Thyroid gland (tissue), 4 donors: ENCODE data around the gene ZDHHC9. TPM values are rescaled to one million over a fixed set of nuclear protein-coding genes. Genes with fewer than 3 reads are reported as not detected.
A peak's percentile ranks its signal among the peaks of the same experiment; 100 is the strongest.
"Not testable (repeated sequence)": the region's sequence is repeated elsewhere in the genome, so short reads cannot be mapped to it uniquely, and the experiment has no call there.

Experiments
- DNase-seq, 2 donors: peaks; one replicate each; pipeline ENCODE4 v3.0.0-alpha.2; 2019
- H3K27ac ChIP-seq, 3 donors: fragments of 200-600 bp; sonication (generic); 1 replicate in 2 of 3; 2 replicates in 1 of 3; pipeline ENCODE4 v1.5.1; 2016 to 2019; ENCODE audit warnings: mild to moderate bottlenecking in 1 of 3, moderate library complexity in 1 of 3
- H3K27me3 ChIP-seq: fragments of 200-600 bp; sonication (generic); one replicate; pipeline ENCODE4 v1.5.1; 2019
- H3K36me3 ChIP-seq, 2 donors: fragments of 200-600 bp; sonication (generic); one replicate each; pipeline ENCODE4 v1.5.1; 2016 to 2019
- H3K4me1 ChIP-seq, 2 donors: fragments of 200-600 bp; sonication (generic); one replicate each; pipeline ENCODE4 v1.5.1; 2017 to 2019
- H3K4me3 ChIP-seq, 3 donors: fragments of 200-600 bp; sonication (generic); replicated peaks in 1 of 3; 1 replicate in 2 of 3; 2 replicates in 1 of 3; pipeline ENCODE4 v1.5.1; 2016; ENCODE audit warnings: mild to moderate bottlenecking in 1 of 3
- H3K9me3 ChIP-seq: fragments of 200-600 bp; sonication (generic); one replicate; pipeline ENCODE4 v1.5.1; 2017
- POLR2A ChIP-seq, 2 donors: fragments of 450-650 bp; IDR thresholded peaks; one replicate each; pipeline ENCODE4 v1.6.1; 2017; ENCODE audit warnings: antibody characterized with exemption in 2 of 2, mild to moderate bottlenecking in 2 of 2, moderate library complexity in 1 of 2
- WGBS, 2 donors: methylation state at CpG; one replicate each; pipeline ENCODE4 v1.1.5; 2017; 5-methylcytosine and 5-hydroxymethylcytosine counted together
- intact Hi-C: fragments of 100-400 bp; cut with DNase I; formaldehyde crosslinking; loops from one replicate; pipeline ENCODE4 v1.15.1; 2023
- total RNA-seq, 4 donors: library from RNA; depleted of rRNA; stranded (reverse); fragments of >200 nt; gene quantifications; one replicate each; pipeline ENCODE4 v1.2.3, GENCODE V29; 2016
- TF ChIP-seq, protein P1 (sequence below), 6 experiments: fragments of 200-600 bp in 3 of 6; fragments of 450-650 bp in 3 of 6; sonication (generic) in 3 of 6; IDR thresholded peaks; one replicate each; pipeline ENCODE4 v1.5.1; 2016 to 2019; ENCODE audit warnings: antibody characterized with exemption in 6 of 6, mild to moderate bottlenecking in 2 of 6, inconsistent platforms in 1 of 6, moderate library complexity in 1 of 6

Gene ZDHHC9
- total RNA-seq, 4 donors from 2014 or later = 19.7 to 35.6 (median 25.3) TPM

DNA sequence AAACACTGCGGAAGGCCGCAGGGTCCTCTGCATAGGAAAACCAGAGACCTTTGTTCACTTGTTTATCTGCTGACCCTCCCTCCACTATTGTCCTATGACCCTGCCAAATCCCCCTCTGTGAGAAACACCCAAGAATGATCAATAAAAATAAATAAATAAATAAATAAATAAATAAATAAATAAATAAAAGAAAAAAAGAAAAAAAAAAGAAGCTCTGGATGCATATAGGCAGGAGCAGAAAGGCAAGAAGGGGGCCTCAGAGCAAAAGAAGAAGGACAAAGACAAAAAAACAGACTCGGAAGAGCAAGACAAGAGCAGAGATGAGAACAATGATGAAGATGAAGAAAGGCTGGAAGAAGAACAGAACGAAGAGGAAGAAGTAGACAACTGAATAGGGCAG, 8.1 kb upstream of the ZDHHC9 start:
- 88 to 91% methylated on average over 2 of the region's 4 CpGs for WGBS, 2 donors
- H3K36me3 ChIP-seq, H3K9me3 ChIP-seq, DNase-seq, H3K27me3 ChIP-seq, H3K4me1 ChIP-seq, intact Hi-C loops, H3K4me3 ChIP-seq, H3K27ac ChIP-seq: not testable (repeated sequence)

DNA sequence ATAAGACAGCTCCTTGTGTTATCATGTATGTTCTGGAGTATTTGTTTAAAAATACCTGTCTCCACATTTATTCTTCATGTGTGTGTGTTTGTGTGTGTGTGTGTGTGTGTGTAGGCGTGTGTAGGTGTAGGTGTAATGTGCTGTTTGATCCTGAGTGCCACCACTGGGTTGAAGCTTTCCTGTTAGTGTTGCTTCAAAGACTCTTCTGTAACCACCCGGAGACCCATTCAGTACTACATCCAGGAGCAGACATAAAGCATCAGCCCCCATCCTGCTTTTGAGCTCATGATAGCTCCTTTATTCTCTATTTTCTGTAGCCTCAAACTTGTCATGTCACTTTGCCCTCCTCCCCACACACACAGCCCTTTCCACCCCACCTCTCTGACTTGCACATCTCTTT, 3.0 kb upstream of the ZDHHC9 start:
- H3K27me3 ChIP-seq = no peaks in the 10 kb centered on the region
- no peaks in the 10 kb centered on the region for H3K4me1 ChIP-seq
- intact Hi-C loops = no loop called here
- H3K4me3 ChIP-seq = no peak overlapping the region
- no peak for TF ChIP-seq POLR2A (IDR thresholded peaks at IDR 0.05)
- TF ChIP-seq, protein P1, sequence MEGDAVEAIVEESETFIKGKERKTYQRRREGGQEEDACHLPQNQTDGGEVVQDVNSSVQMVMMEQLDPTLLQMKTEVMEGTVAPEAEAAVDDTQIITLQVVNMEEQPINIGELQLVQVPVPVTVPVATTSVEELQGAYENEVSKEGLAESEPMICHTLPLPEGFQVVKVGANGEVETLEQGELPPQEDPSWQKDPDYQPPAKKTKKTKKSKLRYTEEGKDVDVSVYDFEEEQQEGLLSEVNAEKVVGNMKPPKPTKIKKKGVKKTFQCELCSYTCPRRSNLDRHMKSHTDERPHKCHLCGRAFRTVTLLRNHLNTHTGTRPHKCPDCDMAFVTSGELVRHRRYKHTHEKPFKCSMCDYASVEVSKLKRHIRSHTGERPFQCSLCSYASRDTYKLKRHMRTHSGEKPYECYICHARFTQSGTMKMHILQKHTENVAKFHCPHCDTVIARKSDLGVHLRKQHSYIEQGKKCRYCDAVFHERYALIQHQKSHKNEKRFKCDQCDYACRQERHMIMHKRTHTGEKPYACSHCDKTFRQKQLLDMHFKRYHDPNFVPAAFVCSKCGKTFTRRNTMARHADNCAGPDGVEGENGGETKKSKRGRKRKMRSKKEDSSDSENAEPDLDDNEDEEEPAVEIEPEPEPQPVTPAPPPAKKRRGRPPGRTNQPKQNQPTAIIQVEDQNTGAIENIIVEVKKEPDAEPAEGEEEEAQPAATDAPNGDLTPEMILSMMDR (IDR thresholded peaks at IDR 0.05) = no peak
- no peak overlapping the region for H3K27ac ChIP-seq
- DNase-seq = no peak
- H3K36me3 ChIP-seq = no peaks in the 10 kb centered on the region
- H3K9me3 ChIP-seq = no peaks in the 10 kb centered on the region
- 75 to 82% methylated on average over 2 of the region's 2 CpGs for WGBS, 2 donors

DNA sequence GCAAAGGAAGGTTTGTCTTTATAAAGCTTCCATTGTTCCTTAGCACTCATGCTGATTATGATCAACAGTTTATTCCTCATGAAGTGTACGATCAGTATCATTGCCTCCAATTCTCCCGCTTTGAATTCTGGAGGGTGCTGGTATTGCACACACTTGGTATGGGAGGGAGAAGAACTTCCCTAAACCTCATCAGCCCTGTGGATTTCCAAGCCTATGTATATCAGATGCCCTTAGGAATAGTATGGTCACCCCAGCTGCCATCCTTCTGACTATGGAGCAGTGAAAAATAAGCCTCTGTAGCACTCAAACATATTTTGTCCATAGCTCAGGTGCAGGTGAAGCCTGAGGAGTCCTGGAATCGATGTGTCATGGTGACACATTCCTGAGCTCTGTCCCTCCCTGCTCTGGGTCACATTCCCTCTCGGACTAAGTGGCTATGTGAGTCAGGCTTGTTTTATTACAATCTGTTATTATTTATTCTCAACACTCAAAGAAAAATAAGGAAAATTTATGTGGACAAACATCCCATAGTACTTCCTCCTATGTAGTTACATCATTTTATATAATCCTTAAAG, 2.0 kb upstream of the ZDHHC9 start:
- 65 to 83% methylated on average over 4 of the region's 4 CpGs for WGBS, 2 donors
- Histone ChIP-seq H3K27ac (no peak overlapping the region), H3K4me1 (no peaks in the 10 kb centered on the region), H3K27me3 (no peaks in the 10 kb centered on the region), H3K36me3 (no peaks in the 10 kb centered on the region), H3K4me3 (no peak overlapping the region), H3K9me3 (no peaks in the 10 kb centered on the region)
- intact Hi-C loops = no loop called here
- no peak for DNase-seq
- TF ChIP-seq, protein P1 (IDR thresholded peaks at IDR 0.05) = no peak
- TF ChIP-seq POLR2A (IDR thresholded peaks at IDR 0.05) = no peak

DNA sequence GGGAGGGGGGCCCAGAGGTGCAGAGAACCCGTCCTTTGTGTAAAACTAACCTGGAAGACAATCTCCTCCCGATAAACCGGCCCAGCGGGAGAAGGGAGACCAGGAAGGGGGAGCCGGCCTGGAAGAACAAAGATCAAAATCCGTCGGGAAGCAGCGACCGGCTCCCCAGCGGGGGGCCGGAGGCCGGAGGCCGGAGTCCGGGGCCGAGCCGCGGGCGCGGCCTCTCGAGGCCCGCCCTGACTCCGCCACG, 552 bp downstream of the ZDHHC9 start:
- Histone ChIP-seq H3K27me3 (no peaks in the 10 kb centered on the region), H3K4me3 (peak overlapping the region; percentile 20 to 58 (median 52)), H3K27ac (peak overlapping the region in 2 of 3 donors; percentile 36 to 67), H3K4me1 (no peaks in the 10 kb centered on the region), H3K36me3 (no peaks in the 10 kb centered on the region), H3K9me3 (no peaks in the 10 kb centered on the region)
- TF ChIP-seq, protein P1 (IDR thresholded peaks at IDR 0.05) = no peak
- no peak for TF ChIP-seq POLR2A (IDR thresholded peaks at IDR 0.05)
- intact Hi-C loops = no loop called here
- WGBS, 2 donors = 0% methylated on average over 4 to 6 of the region's 23 CpGs
- no peak for DNase-seq

DNA sequence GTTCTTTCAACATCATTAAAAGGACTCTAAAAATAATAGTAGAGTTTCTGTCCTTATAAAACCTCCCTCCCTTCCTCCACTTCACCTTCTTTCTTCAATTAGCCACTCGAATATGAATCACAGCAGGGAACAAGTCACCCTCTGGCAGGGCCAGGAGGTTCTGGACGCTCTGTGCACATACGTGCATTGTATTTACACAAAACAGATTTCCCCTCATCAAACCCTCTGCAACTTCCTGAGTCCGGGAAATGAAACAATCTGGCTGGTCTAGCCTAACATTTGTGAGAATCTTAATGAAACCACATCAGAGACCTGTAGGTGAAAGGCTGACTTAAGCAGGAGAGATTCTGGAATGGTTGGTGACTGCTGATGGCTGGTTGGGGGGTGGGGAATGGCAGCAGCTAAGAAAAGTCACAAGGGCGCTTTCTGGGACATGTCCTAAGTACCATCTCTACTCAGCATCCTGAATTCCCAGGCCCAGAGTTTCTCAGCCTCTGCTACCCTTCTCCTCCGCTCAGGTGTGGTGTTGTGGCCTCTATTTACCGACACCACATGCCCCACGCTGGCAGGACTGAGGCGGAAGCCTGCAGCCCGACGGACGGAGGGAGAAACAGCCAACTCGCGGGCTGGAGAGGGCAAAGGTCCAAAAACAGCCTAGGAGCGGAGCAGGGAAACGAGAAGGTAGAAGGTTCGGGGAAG, 1.0 kb downstream of the ZDHHC9 start:
- TF ChIP-seq, protein P1 (IDR thresholded peaks at IDR 0.05) = no peak
- no peak for TF ChIP-seq POLR2A (IDR thresholded peaks at IDR 0.05)
- no peaks in the 10 kb centered on the region for H3K4me1 ChIP-seq
- no peaks in the 10 kb centered on the region for H3K9me3 ChIP-seq
- peak; percentile 25 to 29 for DNase-seq
- H3K4me3 ChIP-seq = peak overlapping the region in 2 of 3 donors; percentile 52 to 58
- WGBS, 2 donors = 11 to 12% methylated on average over 17 of the region's 17 CpGs
- H3K27me3 ChIP-seq = no peaks in the 10 kb centered on the region
- intact Hi-C loops = no loop called here
- H3K27ac ChIP-seq = peak overlapping the region in 2 of 3 donors; percentile 36 to 67
- H3K36me3 ChIP-seq = no peaks in the 10 kb centered on the region
